Measurements from ENCODE around the gene VRK3.
"Not testable (repeated sequence)": the region's sequence is repeated elsewhere in the genome, so short reads cannot be mapped to it uniquely, and the experiment has no call there.

VRK3 gene

GRCh38 chr19:49985871-49986270, 39.3 kb downstream of the VRK3 start:
- no peak for DNase-seq

GRCh38 chr19:49984491-49984890, 40.7 kb downstream of the VRK3 start:
- no peak for DNase-seq

DNA sequence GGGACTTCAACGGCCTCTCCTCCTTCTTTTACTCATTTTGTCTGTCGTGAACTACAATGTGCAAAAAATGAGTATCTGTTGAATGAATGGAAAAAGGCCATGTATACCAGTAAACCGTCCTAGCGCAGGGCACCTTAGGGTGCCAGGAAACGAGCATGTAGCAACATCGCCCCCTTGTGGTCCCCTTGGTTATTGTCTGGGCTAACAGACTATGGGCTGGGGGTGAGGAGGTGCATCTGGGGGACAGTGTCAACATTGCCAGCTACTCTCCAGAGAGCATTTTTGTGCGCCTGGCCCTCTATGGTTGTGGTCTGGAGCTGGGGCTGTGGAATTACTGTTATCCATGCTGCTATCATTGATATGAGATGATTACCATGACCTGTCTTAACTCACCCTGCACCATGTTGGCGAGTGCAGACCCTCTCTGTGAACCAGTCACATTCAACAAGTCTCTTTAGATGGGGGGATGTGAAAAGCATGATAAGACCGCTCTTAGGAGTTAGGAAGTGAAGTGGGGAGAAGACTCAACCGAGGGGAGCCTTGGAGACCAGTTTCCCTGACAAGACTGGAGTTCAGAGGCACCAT, 41.4 kb downstream of the VRK3 start:
- peak; percentile 15 for DNase-seq

DNA sequence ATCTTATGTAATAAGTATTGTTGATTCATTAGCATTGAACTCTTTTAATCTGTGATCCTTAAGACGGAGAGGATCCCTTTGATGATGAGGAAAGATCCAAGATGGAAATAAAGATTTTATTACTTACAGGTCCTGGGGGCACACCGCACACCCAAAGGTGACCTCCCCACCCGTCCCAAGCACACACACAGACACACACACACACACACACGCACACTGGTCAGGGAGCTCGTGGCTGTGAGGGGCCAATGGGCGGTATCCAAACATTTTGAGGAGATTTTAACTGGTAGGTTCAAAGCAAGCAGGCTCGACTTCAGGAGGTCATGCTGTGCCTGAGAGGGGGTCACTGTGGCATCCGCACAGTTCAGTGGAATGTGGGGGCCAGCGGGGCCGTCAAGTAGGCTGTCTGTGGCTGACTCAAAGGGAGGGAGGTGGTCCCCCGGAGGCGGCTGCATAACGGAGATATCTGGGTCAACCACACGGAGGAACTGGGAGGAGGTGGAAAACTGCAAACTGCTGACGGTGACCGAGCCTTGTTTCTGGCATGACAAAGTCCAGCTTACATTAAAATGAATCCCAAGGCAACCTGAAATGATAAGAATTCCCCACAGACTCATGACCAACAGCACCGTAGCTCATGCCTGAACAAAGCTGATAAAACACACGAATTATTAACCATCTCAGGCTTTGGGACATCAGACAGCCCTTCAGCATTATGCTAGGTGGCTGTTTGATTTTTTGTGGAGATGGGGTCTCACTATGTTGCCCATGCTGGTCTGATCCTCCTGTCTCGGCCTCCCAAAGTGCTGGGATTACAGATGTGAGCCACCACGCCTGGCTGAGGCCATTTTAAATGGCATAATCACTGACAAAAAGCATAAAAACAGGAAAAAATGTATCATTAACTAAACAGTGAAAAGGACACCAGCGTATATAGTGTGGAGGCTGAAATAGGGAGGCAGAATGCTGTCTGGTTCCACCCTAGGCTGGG, 43.3 kb downstream of the VRK3 start:
- DNase-seq, result no peak

DNA sequence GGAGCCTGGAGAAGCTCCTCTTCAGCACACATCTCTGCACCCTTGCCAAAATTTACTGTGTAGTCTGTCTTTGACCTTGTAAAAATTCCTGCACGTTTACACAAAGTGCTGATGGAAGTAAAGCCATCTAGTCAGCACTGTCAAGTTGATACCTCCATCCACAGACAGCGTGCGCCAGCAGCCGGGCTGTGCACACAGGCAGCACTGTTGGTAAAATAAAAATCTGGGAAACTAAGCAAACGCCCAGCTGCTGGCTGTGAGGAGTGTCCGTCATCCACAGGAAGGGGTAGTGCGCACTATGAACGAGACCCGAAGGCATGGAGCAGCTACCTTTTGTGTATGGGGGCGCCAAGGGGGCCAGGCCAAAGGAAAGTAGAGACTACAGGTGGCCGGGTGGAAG, 46.8 kb downstream of the VRK3 start:
- no peak for DNase-seq

DNA sequence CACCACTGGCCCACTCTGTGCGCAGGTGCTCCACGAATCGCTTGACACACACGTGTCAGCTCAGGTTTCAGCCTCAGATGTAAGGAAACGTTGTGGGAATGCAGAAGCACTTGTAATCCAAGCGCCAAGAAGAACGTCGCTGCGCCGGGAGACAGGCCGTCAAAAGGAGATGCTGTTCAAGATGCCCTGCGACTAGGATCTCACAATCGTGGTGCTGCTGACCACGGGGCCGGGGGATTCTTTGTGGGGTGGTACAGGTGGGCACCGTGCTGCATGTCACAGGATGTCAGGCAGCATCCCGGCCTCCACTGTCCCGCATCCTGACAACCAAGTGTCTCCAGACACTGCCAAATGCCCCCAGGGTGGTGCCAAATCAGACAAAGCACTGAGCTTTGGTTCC, 47.3 kb downstream of the VRK3 start:
- no peak for DNase-seq

DNA sequence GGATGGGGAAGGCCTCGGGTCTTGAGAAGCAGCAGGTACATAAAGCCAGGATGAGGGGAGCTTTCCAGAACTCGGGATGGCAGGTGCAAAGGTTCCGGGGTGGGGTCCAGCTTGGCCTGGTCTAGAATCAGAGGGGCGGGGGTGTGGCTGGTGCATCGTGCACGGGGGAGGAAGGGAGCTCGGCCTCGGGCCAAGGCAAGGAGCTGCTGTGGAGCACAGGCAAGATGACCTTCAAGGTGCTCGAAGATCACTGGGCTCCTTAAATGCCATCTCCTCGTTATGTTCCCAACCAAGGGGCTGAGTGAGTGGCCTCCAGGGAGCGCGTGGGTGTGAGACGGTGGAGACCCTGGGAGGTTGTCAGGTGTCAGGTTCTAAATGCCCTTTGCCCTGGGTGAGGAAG, 48.1 kb downstream of the VRK3 start:
- DNase-seq, result no peak

GRCh38 chr19:49976496-49976895, 48.7 kb downstream of the VRK3 start:
- no peak for DNase-seq

DNA sequence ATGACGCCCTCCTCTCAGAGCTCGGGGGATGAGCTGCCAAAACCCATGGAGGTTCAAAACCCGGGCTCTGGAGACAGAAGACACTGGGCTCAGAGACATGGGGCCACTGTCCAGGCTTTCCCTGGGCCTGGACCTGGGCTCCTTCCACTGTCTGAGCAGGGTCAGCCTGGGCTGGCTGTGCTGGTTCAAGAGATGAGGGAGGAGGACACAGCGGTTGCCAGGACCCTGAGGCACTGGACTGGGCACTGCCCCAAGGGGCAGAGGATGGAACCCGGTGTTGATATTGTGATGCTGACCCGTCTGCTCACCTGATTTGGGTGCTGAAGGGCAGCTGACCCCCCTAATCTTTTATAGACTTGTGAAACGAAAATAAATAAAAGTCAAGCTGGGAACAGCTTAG, 50.1 kb downstream of the VRK3 start:
- no peak for DNase-seq

GRCh38 chr19:49973987-49974386, 51.2 kb downstream of the VRK3 start:
- no peak for DNase-seq

DNA sequence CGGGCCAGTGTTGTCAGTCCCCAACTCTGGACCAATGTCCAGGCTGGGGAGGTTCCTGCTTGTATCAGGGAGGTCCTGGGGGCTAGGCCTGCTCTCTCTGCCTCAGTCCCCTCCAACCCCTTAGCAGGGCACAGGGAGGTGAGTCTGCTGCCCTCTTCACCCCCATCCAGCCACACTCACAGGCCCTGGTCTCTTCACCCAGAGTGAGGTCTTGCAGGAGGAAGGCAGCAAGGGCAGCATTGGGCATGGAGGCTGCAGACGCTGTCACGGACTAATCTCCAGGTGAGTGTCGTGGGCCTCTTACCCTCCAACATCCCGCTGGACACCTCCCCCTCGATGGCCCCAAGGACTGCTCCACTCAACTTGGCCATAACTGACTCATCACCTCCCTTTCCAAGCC, 52.3 kb downstream of the VRK3 start:
- DNase-seq, result no peak

DNA sequence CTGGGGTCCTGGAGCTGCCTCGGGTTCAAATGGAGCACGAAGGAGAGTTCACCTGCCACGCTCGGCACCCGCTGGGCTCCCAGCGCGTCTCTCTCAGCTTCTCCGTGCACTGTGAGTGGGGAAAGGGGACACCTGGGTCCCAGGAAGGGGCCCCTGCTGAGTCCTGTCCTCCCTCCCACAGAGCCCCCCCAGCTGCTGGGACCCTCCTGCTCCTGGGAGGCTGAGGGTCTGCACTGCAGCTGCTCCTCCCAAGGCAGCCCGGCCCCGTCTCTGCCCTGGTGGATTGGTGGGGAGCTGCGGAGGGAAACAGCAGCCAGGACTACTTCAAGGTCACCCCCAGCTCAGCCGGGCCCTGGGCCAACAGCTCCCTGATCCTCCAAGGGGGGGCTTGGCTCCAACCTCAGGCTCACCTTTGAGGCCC, 53.2 kb downstream of the VRK3 start:
- DNase-seq, result no peak

DNA sequence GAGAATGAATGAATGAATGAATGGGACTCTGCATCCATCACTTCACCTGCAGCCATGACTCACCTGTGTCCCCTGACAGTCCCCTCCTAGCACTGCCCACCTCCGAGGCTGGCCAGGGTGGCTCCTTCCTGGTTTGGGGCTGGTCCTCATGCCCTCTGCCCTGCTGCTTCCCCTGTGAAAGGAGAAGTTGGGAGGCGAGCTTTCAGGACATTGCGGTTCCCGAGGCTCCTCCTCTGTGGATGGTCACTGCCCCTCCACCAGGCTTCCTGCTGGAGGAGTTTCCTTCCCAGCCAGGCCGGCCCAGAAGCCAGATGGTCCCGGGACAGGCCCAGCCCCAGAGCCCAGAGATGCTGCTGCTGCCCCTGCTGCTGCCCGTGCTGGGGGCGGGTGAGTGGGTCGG, 55.8 kb downstream of the VRK3 start:
- not testable (repeated sequence) for DNase-seq

- no peak for DNase-seq
These were observed 56.8 kb downstream of the VRK3 start for GRCh38 chr19:49968279-49968922.

GRCh38 chr19:49960980-49961379, 64.2 kb downstream of the VRK3 start, which contains the start of gene SIGLEC11:
Gene SIGLEC11, minus strand, starts transcription at chr19:49961172. Its CDS starts 91 bp downstream, at chr19:49961081.
- not testable (repeated sequence) for DNase-seq

GRCh38 chr19:49959892-49960291, 65.3 kb downstream of the VRK3 start:
- not testable (repeated sequence) for DNase-seq

GRCh38 chr19:49958596-49958995, 66.6 kb downstream of the VRK3 start:
- not testable (repeated sequence) for DNase-seq

- DNase-seq, result not testable (repeated sequence)
These were observed 67.0 kb downstream of the VRK3 start for GRCh38 chr19:49958144-49958543.

DNA sequence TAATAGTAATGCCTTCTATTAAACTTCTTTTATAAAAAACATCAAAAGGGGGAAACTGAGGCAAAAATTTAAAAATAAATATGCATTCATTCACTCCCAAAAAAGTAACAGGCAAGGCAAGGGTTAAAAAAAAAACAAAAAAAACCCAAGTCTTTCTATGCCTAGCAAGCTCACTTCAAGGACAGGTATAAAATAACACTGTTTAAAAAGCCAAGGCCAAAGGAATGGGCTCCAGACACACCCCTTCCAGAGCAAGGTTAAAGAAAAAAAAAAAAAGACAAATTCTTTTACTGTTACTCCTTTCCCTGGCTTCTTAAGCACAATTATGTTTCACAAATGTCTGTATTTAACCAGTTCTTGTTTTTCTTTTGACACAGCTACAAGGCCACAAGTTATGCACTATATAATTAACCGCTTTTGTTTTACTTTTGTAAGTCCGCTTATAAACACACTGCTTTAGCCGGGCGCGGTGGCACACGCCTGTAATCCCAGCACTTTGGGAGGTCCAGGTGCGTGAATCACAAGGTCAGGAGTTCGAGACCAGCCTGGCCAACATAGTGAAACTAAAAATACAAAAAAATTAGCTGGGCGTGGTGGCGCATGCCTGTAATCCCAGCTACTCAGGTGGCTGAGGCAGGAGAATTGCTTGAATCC, 67.8 kb downstream of the VRK3 start:
- no peak for DNase-seq

DNA sequence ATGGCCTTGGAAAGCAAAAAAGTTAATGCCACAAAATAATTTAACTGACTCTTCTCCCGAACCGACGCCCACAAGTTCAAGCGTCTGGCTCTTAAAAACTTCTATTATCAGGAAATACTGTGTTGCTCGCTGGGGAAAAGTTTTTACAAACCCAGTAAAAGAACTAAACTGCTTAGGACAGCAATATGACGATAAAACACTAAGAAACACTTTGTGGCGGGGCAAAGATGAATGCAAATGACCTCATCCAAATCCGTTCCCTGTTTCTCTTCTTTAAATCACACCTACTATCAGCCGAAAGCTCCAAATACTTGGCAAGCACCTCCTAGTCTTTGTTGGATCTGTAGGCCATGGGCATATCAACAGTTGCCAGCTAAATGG, 69.1 kb downstream of the VRK3 start:
- DNase-seq, result no peak

DNA sequence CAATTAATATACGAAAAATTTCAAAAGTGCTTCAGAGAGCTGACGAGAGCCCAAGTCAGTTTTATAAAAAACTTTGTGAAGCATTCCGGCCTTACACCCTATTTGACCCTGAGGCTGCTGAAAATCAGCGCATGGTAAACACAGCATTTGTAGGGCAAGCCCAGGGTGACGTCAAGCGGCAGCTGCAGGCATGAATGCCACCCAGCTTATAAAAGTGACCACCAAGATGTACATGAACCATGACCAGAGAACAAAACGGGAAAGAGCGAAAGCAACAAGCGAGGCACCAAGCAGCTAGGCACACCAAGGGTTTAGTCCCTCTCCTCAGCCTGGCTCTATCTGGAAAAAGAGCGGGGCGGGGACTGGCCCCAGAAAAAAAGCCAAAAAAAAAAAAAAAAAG, 70.2 kb downstream of the VRK3 start:
- no peak for DNase-seq

DNA sequence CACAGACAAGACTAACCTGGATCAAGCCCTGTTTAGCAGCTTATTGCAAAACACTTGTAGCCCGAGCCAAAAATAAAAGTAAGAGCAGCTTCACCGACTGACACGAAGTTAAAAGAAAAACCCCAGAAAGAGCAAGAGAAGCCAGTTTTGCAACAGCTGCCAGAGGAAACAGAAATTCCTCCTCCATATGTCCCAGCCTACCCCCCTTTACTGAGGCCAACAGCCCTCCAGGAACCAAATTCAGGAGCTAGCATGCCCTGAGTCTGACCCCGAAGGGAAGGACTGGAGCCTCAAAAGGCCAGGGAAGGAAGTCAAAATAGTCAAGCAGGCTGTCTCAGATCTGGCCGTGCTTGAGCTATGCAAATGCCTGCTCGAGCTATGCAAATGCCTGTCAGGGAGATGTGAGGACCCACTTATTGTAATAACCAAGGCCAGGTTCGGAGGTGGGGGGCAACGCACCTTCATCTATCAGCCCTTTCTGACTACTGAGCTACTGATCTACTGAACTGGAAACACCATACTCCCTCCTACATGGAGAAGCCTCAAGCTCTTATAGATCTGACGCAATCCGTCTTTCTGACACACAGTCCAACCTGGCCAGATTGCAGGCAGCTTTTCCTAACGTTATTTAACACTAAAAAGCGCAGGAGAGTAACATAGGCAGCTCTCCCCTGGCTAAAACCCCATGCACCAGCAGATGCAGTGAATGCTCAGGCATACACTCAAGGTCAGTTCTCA, 70.9 kb downstream of the VRK3 start:
- peak; percentile 14 for DNase-seq

Data from NCI-H226 (cell line).